OCI-LY3 (cell line): ENCODE data around the gene ADORA2A.

Source experiments
- H2AFZ ChIP-seq: fragments of 200-600, 300-600 bp; shearing (Covaris generic); 2 replicates; pipeline ENCODE4 v1.6.0; 2014; ENCODE audit warnings: antibody characterized with exemption, low read depth, low read length
- H3K27ac ChIP-seq: fragments of 200-600, 300-600 bp; sonication (generic); 2 replicates; pipeline ENCODE4 v1.5.1; 2014; ENCODE audit warnings: mild to moderate bottlenecking, low read length, moderate library complexity, mixed read lengths
- H3K27me3 ChIP-seq: fragments of 200-600, 300-600 bp; sonication (generic); 2 replicates; pipeline ENCODE4 v1.6.1; 2014; ENCODE audit warnings: low read depth, low read length, mixed read lengths
- H3K36me3 ChIP-seq: fragments of 200-600, 300-600 bp; sonication (generic); replicated peaks from 2 replicates; pipeline ENCODE3; 2014; ENCODE audit warnings: low read depth, low read length, mixed read lengths
- H3K4me1 ChIP-seq: fragments of 300-600, 200-600 bp; sonication (generic); 2 replicates; pipeline ENCODE4 v1.6.1; 2014; ENCODE audit warnings: low read length, mixed read lengths
- H3K4me2 ChIP-seq: fragments of 200-600, 300-600 bp; sonication (generic); 2 replicates; pipeline ENCODE4 v1.6.1; 2014; ENCODE audit warnings: low read length, mixed read lengths
- H3K4me3 ChIP-seq: fragments of 300-600, 200-600 bp; sonication (generic); 2 replicates; pipeline ENCODE4 v1.5.1; 2014; ENCODE audit warnings: antibody characterized with exemption, mild to moderate bottlenecking, low read length, moderate library complexity
- H3K79me2 ChIP-seq: fragments of 300-600, 200-600 bp; shearing (Covaris generic); 2 replicates; pipeline ENCODE4 v1.6.1; 2014; ENCODE audit warnings: mild to moderate bottlenecking, low read length, mixed read lengths
- H3K9ac ChIP-seq: fragments of 300-600, 200-600 bp; shearing (Covaris generic); 2 replicates; pipeline ENCODE4 v1.6.0; 2014; ENCODE audit warnings: mild to moderate bottlenecking, low read length, moderate library complexity
- H3K9me3 ChIP-seq: fragments of 200-600, 300-600 bp; shearing (Covaris generic); 2 replicates; pipeline ENCODE4 v1.6.1; 2014; ENCODE audit warnings: low read length, mixed read lengths; ENCODE audit not compliant: insufficient read depth
- H4K20me1 ChIP-seq: fragments of 200-600, 300-600 bp; sonication (generic); 2 replicates; pipeline ENCODE4 v1.6.1; 2016; ENCODE audit warnings: low read length, mixed read lengths; ENCODE audit not compliant: insufficient read depth
- EZH2phosphoT487 ChIP-seq: fragments of 200-600 bp; shearing (Covaris generic); IDR thresholded peaks from 2 replicates; pipeline ENCODE4 v1.6.1; 2018; ENCODE audit warnings: antibody characterized with exemption, mixed run types, low read depth
- TF ChIP-seq, protein P1 (sequence below): fragments of 200-600, 300-600 bp; sonication (generic); IDR thresholded peaks from 2 replicates; pipeline ENCODE4 v1.5.1; 2014; ENCODE audit warnings: antibody characterized with exemption, low read length, low read depth

The ADORA2A gene

DNA sequence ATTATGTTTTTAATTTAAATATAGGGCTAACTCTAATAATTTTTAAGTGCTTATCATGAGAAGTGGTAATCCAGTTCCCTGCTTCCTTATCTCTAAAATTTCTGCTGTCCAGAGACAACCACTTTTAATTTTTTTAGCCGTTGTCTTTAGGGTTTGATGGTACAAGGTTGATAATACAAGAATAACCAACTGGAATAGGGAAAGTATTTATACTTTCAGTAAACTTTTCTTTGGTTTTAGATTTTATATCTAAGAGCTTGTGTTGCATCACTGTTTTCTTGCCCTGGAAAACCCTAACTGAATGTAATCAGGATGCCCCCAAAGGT is 46.5 kb upstream of the ADORA2A start:
- Histone ChIP-seq H4K20me1 (no peaks in the 10 kb centered on the region), H3K79me2 (no peaks in the 10 kb centered on the region), H3K36me3 (peaks cover 13% of the 10 kb centered on the region), H3K4me3 (no peak overlapping the region), H3K9me3 (no peaks in the 10 kb centered on the region), H3K27me3 (no peaks in the 10 kb centered on the region), H3K27ac (no peak overlapping the region), H3K4me2 (no peak overlapping the region), H2AFZ (no peak overlapping the region), H3K9ac (no peak overlapping the region), H3K4me1 (peaks cover 11% of the 10 kb centered on the region)
- TF ChIP-seq, protein P1, sequence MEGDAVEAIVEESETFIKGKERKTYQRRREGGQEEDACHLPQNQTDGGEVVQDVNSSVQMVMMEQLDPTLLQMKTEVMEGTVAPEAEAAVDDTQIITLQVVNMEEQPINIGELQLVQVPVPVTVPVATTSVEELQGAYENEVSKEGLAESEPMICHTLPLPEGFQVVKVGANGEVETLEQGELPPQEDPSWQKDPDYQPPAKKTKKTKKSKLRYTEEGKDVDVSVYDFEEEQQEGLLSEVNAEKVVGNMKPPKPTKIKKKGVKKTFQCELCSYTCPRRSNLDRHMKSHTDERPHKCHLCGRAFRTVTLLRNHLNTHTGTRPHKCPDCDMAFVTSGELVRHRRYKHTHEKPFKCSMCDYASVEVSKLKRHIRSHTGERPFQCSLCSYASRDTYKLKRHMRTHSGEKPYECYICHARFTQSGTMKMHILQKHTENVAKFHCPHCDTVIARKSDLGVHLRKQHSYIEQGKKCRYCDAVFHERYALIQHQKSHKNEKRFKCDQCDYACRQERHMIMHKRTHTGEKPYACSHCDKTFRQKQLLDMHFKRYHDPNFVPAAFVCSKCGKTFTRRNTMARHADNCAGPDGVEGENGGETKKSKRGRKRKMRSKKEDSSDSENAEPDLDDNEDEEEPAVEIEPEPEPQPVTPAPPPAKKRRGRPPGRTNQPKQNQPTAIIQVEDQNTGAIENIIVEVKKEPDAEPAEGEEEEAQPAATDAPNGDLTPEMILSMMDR = no peak
- no peak for TF ChIP-seq EZH2phosphoT487

DNA sequence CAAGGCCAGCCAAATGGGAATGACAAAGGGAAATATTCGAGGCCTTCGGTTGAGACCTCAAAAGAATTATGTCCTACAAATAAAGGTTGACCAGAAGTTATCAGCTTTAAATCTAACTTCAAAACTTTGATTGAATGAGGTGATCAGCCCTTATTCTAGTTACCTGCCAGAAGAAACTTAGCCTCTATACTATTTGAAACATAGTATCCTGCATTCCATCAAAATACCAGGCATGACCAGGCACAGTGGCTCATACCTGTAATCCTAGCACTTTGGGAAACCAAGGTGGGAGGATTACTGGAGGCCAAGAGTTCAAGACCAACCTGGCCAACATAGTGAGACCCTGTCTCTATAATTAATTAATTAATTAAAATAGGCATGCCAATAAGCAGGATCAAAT is 44.3 kb upstream of the ADORA2A start:
- no peak overlapping the region for H3K27ac ChIP-seq
- H3K9me3 ChIP-seq = no peaks in the 10 kb centered on the region
- TF ChIP-seq, protein P1 = no peak
- TF ChIP-seq EZH2phosphoT487 = no peak
- H3K36me3 ChIP-seq = peaks cover 8% of the 10 kb centered on the region
- no peak overlapping the region for H3K4me3 ChIP-seq
- 0 out of 2 replicates have a peak, but pooled peaks cover 3% of the 10 kb centered on the region for H4K20me1 ChIP-seq
- no peak overlapping the region for H3K4me2 ChIP-seq
- no peak overlapping the region for H3K9ac ChIP-seq
- no peaks in the 10 kb centered on the region for H3K79me2 ChIP-seq
- no peaks in the 10 kb centered on the region for H3K4me1 ChIP-seq
- H3K27me3 ChIP-seq = no peaks in the 10 kb centered on the region
- H2AFZ ChIP-seq = no peak overlapping the region

DNA sequence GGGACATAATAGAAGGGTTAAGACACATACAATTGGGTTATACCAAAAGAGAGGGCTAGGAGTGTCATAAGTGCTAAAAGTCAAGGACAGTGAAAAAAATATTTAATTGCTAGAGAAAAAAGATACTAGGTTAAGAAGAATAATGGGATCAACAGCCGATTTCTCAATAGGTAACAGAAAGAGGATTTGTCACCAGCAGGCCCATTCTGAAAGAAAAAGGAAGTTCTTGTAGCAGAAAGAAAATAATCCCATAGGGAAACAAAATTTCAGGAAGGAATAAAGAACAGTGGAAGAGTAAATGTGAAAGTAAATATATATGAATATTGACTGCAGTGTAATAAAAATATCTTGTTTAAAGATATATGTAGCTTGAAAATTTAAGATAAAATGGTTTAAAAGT is 43.3 kb upstream of the ADORA2A start:
- no peak for TF ChIP-seq EZH2phosphoT487
- TF ChIP-seq, protein P1 = no peak
- Histone ChIP-seq H3K27ac (no peak overlapping the region), H2AFZ (no peak overlapping the region)

DNA sequence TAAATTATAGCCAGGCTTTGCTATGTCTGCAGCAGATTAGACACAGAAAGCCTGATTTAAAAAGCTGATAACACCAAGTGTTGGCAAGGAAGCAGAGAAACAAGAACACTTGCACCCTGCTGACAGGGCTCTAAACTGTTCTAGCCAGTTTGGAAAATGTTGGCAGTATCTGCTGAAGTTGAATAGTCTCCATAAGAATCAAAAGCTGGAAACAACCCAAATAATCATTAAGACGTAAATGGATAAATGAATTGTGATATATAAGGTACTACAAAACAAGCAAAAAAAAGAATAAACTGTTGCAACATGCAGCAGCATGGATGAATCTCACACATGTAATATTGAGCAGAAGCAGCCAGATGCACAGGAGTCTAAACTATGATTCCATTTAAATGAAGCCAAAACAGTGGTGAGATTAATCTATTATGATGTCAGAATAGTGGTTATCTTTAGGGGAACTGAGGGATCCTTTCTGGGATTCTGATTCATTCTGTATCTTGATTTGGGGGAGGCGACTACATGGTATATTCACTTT is 40.4 kb upstream of the ADORA2A start:
- no peak overlapping the region for H3K4me2 ChIP-seq
- no peaks in the 10 kb centered on the region for H3K79me2 ChIP-seq
- no peaks in the 10 kb centered on the region for H3K9me3 ChIP-seq
- TF ChIP-seq EZH2phosphoT487 = no peak
- TF ChIP-seq, protein P1 = no peak
- no peak overlapping the region for H3K4me3 ChIP-seq
- 0 out of 2 replicates have a peak, but pooled peaks cover 3% of the 10 kb centered on the region for H4K20me1 ChIP-seq
- H3K36me3 ChIP-seq = peaks cover 8% of the 10 kb centered on the region
- no peak overlapping the region for H3K27ac ChIP-seq
- H3K9ac ChIP-seq = no peak overlapping the region
- no peak overlapping the region for H2AFZ ChIP-seq
- no peaks in the 10 kb centered on the region for H3K4me1 ChIP-seq
- no peaks in the 10 kb centered on the region for H3K27me3 ChIP-seq

More for the DNA sequence above, 43.3 kb upstream of the ADORA2A start:
- no peak overlapping the region for H3K4me2 ChIP-seq
- H3K9me3 ChIP-seq = no peaks in the 10 kb centered on the region
- no peaks in the 10 kb centered on the region for H3K79me2 ChIP-seq
- peaks cover 8% of the 10 kb centered on the region for H3K36me3 ChIP-seq
- no peak overlapping the region for H3K4me3 ChIP-seq
- no peak overlapping the region for H3K9ac ChIP-seq
- H4K20me1 ChIP-seq = 0 out of 2 replicates have a peak, but pooled peaks cover 3% of the 10 kb centered on the region
- H3K4me1 ChIP-seq = no peaks in the 10 kb centered on the region
- no peaks in the 10 kb centered on the region for H3K27me3 ChIP-seq
